Measurements from ENCODE around the gene CTSE. TPM values are rescaled to one million over a fixed set of nuclear protein-coding genes. Genes with fewer than 3 reads are reported as not detected.

Gene CTSE
- total and polyA plus RNA-seq, 9 of the 15 experiments (the other 6 are each of a cell fraction or from before 2014, with no cell fraction given) = 0.04 to 0.18 (median 0.09) TPM; not detected in 4

DNA sequence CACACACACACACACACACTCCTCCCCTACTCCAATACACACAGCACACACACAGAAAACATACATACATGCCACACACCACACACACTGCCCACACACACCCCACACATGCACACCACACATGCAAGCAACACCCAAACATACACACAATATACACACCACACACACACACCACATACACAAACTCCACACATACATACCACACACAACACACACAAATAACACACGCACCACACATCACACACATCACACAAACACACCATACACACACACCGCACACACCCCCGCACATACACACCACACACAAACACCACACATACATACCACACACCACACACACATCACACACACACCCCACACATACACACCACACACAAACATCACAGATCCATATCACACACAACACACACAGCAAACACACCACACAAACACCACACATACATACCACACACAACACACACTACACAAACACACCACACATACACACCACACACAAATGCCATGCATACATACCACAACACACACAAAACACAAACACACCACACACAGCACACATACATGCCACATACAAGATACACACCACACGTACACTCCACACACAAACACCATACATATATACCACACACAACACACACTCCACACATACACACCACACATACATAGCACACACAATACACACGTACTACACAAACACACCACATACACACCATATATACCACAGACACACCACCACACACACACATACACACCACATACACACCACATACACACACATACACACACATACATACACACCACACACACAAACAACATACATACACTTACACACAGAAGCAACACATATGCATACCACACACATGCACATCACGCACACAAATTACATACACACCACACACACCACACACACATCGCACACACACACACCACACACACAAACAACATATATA lies 19.6 kb downstream of the CTSE start (continued):
- TF ChIP-seq CHD2 (IDR thresholded peaks at IDR 0.05; ENCODE audit: low read depth, low read length) (no peak), ZNF75A (CRISPR knock-in tag; IDR thresholded peaks at IDR 0.05) (no peak), MCM5 (IDR thresholded peaks at IDR 0.05; ENCODE audit: low read depth) (no peak), SRSF3 (IDR thresholded peaks at IDR 0.05; ENCODE audit: insufficient read depth, low read length) (no peak), TEAD1 (CRISPR knock-in tag; IDR thresholded peaks at IDR 0.05) (peak in 1 of 2 experiments; percentile 47; a peak in 1 of 4 replicates), BCOR (IDR thresholded peaks at IDR 0.05) (peak; percentile 14), USF1 (CRISPR knock-in tag; IDR thresholded peaks at IDR 0.05) (peak; percentile 49), ZNF655 (CRISPR knock-in tag; IDR thresholded peaks at IDR 0.05) (no peak), E2F6 (IDR thresholded peaks at IDR 0.05; ENCODE audit: borderline replicate concordance in 1 of 2, extremely low read depth in 1 of 2, insufficient read depth in 1 of 2, insufficient read length in 1 of 2, low read depth in 1 of 2, low read length in 1 of 2, poor library complexity in 1 of 2, severe bottlenecking in 1 of 2) (no peak), SMARCE1 (IDR thresholded peaks at IDR 0.05) (no peak), ADNP (tag; IDR thresholded peaks at IDR 0.05) (peak; percentile 51; the same call in 1 of the 2 replicates)
- TF ChIP-seq, protein P1, sequence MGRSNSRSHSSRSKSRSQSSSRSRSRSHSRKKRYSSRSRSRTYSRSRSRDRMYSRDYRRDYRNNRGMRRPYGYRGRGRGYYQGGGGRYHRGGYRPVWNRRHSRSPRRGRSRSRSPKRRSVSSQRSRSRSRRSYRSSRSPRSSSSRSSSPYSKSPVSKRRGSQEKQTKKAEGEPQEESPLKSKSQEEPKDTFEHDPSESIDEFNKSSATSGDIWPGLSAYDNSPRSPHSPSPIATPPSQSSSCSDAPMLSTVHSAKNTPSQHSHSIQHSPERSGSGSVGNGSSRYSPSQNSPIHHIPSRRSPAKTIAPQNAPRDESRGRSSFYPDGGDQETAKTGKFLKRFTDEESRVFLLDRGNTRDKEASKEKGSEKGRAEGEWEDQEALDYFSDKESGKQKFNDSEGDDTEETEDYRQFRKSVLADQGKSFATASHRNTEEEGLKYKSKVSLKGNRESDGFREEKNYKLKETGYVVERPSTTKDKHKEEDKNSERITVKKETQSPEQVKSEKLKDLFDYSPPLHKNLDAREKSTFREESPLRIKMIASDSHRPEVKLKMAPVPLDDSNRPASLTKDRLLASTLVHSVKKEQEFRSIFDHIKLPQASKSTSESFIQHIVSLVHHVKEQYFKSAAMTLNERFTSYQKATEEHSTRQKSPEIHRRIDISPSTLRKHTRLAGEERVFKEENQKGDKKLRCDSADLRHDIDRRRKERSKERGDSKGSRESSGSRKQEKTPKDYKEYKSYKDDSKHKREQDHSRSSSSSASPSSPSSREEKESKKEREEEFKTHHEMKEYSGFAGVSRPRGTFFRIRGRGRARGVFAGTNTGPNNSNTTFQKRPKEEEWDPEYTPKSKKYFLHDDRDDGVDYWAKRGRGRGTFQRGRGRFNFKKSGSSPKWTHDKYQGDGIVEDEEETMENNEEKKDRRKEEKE (IDR thresholded peaks at IDR 0.05; ENCODE audit: borderline replicate concordance in 1 of 2, control insufficient read depth in 1 of 2, low read depth in 2 of 2, low read length in 1 of 2) = no peak
- TF ChIP-seq, protein P2, sequence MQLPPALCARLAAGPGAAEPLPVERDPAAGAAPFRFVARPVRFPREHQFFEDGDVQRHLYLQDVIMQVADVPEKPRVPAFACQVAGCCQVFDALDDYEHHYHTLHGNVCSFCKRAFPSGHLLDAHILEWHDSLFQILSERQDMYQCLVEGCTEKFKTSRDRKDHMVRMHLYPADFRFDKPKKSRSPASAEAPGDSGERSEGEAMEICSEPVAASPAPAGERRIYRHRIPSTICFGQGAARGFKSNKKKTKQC (CRISPR knock-in tag; IDR thresholded peaks at IDR 0.05) = 0 out of 2 replicates have a peak, but pooled peaks have one; percentile 32
- TF ChIP-seq, protein P3, sequence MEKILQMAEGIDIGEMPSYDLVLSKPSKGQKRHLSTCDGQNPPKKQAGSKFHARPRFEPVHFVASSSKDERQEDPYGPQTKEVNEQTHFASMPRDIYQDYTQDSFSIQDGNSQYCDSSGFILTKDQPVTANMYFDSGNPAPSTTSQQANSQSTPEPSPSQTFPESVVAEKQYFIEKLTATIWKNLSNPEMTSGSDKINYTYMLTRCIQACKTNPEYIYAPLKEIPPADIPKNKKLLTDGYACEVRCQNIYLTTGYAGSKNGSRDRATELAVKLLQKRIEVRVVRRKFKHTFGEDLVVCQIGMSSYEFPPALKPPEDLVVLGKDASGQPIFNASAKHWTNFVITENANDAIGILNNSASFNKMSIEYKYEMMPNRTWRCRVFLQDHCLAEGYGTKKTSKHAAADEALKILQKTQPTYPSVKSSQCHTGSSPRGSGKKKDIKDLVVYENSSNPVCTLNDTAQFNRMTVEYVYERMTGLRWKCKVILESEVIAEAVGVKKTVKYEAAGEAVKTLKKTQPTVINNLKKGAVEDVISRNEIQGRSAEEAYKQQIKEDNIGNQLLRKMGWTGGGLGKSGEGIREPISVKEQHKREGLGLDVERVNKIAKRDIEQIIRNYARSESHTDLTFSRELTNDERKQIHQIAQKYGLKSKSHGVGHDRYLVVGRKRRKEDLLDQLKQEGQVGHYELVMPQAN (IDR thresholded peaks at IDR 0.05; ENCODE audit: borderline replicate concordance) = peak; percentile 43; the same call in 1 of the 2 replicates
